Cortex of kidney (tissue), 1 donor: ENCODE results near the gene ZNF280A.

Experiments
- DNase-seq: peaks from one replicate; lab custom pipeline; 2025; lab: John Stamatoyannopoulos, UW

The ZNF280A gene, protein sequence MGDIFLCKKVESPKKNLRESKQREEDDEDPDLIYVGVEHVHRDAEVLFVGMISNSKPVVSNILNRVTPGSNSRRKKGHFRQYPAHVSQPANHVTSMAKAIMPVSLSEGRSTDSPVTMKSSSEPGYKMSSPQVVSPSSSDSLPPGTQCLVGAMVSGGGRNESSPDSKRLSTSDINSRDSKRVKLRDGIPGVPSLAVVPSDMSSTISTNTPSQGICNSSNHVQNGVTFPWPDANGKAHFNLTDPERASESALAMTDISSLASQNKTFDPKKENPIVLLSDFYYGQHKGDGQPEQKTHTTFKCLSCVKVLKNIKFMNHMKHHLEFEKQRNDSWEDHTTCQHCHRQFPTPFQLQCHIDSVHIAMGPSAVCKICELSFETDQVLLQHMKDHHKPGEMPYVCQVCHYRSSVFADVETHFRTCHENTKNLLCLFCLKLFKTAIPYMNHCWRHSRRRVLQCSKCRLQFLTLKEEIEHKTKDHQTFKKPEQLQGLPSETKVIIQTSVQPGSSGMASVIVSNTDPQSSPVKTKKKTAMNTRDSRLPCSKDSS

DNA sequence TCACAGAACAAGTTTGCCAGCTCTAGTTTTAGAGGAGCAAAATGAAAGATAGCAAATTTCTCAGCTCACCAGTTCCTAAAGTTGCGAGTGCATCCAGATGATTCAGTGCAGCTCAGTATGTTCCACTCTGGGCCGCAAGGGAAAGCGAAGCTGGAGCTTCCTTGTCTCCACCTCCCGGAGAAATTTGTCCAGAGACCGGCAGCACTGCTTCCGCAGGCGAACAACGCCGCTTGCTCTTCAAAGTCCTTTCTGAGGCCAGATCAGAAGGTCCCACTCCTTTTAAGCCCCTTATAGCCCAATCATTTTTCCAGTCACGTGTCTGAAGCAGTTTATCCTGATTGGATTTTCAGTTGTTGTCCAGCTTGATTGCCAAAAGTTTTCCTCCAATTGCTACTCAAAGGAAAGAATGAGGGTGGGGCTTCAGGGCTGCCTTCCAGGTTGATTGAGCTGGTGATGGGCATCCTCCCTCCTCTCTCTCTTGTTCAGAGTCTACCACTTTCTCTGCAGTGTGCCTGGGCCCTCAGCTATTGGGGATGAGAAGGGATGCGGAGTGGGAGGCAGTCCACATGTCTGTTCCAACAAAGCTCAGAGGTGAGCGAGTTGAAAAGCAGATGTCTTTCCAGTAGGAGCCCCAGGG lies at the start of gene ZNF280A:
Gene ZNF280A (minus strand): TSS at position 251 of the 637 bp plus-strand sequence. CDS start 4,640 bp downstream, outside the sequence.
- no peak for DNase-seq

GRCh38 chr22:22569218-22569617 lies 49.1 kb upstream of the ZNF280A start:
- DNase-seq = no peak

DNA sequence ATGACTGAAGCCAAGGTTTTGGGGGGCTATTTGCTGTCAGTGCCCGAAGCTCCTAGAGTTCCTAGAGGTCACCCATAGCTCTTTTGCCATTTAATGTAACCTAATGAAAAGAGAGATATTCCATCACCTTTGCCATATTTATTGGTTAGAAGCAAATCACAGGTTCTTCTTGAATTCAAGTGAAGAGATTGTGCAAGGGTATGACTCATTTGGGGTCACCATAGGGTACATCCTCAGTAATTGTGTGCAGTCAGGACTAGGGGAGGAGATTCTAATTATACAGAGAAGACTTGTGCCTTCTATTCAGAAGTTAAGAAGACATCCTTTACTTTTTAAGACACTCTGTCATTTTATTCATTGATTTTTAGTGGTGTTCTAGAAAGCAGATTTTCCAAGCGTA lies 45.9 kb upstream of the ZNF280A start:
- no peak for DNase-seq

- no peak for DNase-seq
Measured at GRCh38 chr22:22558972-22559603, 39.0 kb upstream of the ZNF280A start, which contains the start of gene PRAME. Gene PRAME (minus strand): TSS chr22:22559265. CDS start chr22:22556832, 2,433 bp downstream.

- DNase-seq = no peak
Measured at GRCh38 chr22:22558071-22558971, 38.3 kb upstream of the ZNF280A start.

DNA sequence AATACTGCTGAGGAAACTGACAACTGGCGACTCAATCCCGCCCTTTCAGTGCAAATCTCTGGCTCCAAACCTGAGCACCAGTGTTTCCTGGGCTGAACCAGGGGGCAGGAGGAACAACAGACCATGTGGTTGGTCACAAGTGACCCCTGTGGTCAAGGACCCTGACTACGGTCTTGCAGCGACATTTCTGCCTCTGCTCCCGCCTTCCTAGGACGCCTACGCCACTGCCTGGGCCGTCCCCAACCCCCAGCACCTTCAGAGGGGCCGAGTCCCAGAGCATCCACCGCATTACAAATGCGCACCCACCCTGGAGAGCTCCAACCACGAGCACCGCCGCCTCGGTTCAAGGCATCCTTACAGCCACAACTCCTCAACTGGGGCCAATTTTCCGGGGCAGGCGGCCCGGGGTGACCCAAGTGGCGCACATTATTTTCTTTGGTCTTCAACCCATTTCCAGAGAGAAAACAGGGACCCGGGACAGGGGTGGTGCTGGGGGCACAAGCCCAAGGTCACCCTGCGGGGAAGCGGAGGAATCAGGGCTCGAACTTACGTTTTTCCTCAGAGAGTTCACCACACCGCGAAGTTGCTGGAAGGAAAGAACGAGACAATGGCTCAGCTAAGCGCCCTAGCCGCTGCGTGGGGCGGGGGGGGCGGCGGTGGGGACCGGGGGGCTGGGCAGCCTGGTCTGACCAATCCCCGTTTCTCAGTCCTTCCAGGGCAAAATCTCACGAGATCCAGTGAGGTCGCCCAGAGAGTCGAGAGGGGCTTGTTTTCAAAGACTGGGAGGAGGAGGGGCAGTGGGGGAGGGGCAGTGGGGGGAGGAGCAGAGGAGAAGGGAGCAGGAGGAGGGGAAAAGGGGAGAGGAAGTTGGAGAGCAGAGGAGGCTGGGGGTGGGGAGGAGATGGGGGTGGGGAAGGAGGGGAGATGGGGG lies 37.2 kb upstream of the ZNF280A start:
- DNase-seq = no peak

DNA sequence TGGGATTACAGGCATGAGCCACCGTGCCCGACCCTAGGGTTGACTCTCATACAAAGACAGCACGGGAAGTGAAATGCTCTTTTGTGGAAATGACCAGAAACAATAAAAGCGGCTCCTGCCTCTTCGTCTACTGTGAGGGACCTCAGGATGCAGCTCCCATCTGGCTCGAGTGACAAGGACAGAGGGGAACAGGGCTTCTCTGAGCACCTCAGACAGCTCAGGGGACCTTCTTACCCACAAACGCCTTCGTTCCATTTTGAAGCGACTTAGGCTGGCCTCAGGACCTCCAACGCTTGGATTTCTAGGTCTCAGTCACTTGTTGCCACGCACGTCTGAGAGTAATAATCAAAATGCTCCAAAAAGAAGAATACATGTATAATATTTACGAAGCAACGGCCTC lies 36.5 kb upstream of the ZNF280A start:
- no peak for DNase-seq

DNA sequence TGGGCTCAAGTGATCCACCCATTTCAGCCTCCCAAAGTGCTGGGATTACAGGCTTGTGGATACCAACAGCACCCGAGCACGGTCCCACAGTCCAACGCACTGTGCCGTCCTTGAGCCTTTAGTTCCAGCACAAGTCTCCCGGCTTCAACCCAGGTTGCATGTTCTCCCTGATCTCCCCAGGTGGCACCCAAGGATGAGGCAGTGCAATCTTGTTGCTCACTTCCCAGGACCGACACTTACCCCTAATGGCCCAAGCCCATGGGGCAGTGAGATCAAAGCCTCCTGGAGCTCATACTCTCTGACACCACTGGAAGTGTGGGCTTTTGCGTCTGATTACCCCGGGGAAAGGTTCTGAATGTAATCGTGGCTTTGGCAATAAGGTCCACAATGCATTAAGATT lies 35.5 kb upstream of the ZNF280A start:
- no peak for DNase-seq

DNA sequence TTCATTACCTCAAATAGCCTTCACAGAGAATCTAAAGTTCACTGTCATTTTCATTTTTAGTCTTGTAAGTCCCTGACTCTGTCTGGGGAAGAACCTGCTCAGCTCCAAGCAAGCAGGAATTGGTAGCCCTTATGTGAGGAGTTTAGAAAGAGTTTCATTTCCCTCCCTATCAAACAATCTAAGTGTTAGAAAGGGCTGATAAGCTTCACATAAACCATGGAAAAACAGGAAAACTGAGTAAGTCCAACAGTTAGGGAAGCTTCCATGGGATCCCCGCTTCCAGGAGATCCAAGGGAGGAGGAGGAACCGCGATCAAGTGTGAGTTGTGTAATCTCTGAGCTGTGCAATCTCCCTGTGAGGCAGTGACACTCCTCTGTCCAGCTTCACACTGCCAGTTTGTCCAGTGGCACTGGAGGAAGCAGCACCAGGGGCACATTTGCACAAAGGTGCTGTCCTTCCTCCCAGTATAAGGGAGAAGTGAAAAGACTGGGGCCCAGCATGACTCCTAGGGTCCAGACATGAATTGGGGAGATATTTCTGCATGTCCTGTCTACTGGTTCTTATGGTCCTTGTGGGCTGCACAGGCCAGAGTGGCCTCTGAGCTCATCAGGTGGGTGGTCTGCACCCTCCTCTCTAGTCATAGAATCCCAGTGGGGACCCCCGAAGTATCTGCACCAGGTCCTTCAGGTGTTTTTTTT lies 34.7 kb upstream of the ZNF280A start:
- no peak for DNase-seq

- no peak for DNase-seq
Measured at GRCh38 chr22:22553735-22554586, 33.9 kb upstream of the ZNF280A start.

DNA sequence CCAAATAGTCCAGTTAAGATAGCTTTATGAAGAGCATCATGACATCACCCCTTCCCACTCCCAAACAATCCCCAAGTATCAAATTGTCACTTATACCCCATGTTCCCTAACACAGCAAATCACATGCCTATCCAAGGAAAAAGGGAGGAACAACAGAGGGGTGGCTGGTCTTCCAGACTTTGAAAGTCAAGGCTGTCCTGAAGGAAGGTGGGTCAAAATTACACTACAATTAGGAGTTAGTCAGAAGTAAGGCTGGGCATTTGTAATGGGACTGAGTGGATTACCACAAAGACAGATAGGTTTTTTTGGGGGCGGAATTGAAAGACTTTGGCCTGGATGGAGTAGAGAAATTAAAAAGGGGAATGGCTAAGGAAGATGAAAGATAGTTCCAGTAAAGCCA lies 33.1 kb upstream of the ZNF280A start:
- DNase-seq = no peak

DNA sequence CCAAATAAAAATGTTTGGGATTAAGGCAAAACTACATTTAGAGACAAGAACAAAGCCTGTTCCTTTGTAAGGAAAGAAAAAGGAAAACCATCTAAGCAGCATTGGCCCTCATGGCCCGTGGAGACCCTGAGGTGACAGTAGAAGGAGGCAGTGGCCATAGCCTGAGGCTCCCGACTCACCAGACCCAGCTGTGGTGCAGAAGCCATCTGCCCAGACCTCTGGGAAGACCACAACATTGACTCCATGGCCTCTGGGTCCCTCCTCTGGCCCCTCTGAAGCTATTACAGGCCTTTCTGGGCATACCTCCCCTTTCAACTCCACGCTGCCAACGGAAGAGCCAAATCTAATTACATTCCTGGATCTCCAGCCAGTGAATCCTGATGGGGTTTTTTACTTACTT lies 32.6 kb upstream of the ZNF280A start:
- DNase-seq = no peak

GRCh38 chr22:22550789-22551434 lies 30.8 kb upstream of the ZNF280A start:
- no peak for DNase-seq

- DNase-seq = no peak
Measured at GRCh38 chr22:22548910-22549309, 28.8 kb upstream of the ZNF280A start.

DNA sequence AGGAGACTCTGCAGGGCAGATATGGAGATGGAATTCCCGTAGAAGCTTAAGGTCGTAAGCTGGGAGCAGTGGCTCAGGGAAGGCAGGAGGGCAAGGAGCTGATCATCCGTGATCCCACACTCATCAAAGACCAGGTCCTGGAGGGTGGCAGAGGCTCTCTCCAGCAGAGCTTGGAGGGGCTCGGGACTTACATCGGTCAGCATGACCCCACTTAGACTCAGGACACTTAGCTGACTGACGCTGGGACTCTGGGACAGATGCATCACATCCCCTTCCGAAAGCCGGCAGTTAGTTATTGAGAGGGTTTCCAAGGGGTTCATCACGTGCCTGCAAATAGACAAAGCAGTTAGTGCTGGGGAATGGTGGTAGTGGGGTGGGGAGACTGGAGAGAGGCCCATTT lies 28.2 kb upstream of the ZNF280A start:
- DNase-seq = no peak

DNA sequence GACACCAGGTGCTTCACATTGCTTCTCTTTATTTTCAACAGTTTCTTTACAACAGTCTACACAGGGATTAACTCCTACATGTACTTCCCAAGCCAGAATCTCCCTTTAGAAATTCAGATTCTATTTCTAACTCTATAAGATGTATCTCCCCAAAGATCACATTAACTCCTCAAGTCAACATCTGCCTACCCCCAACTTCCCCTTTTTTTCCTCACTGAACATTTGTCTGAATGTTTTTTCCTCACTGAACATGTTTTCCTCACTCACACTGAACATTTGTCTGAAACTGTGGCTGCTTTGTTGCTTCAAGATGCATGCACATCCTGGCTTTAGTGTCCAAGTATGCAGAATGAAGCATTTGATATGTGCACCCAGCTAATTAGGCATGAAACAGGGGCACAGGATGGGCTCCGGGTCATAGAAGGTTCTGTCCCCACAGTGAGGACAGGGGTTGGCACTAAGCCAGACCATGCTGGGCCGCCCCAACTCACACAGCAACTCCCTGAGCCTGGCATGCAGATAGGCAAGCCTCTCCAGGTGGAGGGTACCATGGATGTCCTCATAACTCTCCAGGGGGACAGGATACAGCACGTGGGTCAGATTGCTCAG lies 27.7 kb upstream of the ZNF280A start:
- DNase-seq = no peak

GRCh38 chr22:22547226-22547625 lies 27.2 kb upstream of the ZNF280A start:
- no peak for DNase-seq

DNA sequence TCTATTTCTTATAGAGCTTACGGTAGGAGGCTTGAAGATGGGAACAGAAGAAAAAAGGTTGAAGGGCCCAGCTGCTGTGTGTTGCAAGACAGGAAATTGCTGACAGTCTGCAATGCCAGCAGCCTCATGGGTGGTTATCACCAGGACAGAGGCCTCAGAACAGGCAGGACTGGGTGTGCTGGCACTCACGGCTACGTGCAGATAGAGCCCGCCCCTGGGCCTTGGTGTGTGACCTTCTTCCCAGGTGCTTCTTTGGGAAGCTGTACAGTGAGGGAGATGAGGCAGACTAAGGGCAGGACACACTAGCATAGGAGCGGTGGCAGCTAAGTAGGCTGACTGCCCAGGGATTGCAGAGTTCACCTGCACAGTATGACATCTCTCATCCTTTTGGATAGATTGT lies 26.4 kb upstream of the ZNF280A start:
- DNase-seq = no peak
